HCT116 (cell line): ENCODE data around the gene TIMM17B. TPM values are rescaled to one million over a fixed set of nuclear protein-coding genes. Genes with fewer than 3 reads are reported as not detected.
A peak's percentile ranks its signal among the peaks of the same experiment; 100 is the strongest.

Experiments
- ATAC-seq: fragments of 200-7000 bp; cut with Tn5 transposase; 2 replicates; pipeline ENCODE4 v1.9.1; 2020; ENCODE audit warnings: mild to moderate bottlenecking, moderate library complexity
- BruUV-seq: library from RNA; stranded (reverse); fragments of 400-500 nt; replicated peaks from 2 replicates; lab custom pipeline; 2021; lab: Mats Ljungman, UMichigan
- CTCF ChIA-PET: fragments of 300-600 bp; sonication (Branson Sonifier 250); formaldehyde crosslinking; loops from one replicate; lab custom pipeline; 2021; ENCODE audit warnings: antibody characterized with exemption; lab: Charles Lee
- POLR2A ChIA-PET: fragments of 300-600, 350-600 bp; sonication (Branson Sonifier 250); formaldehyde crosslinking; loops from one replicate; lab custom pipeline; 2021; ENCODE audit warnings: antibody characterized with exemption; lab: Charles Lee
- RAD21 ChIA-PET, 2 experiments: fragments of 300-600 bp; sonication (Branson Sonifier 250); formaldehyde crosslinking; loops; one replicate each; lab custom pipeline; 2023; ENCODE audit warnings: low total read pairs in 2 of 2; ENCODE audit not compliant: uncharacterized antibody in 2 of 2, unreplicated experiment in 2 of 2, low non-redundant PET in 1 of 2; lab: Charles Lee
- DNase-seq: peaks from one replicate; pipeline ENCODE4 v3.0.0-alpha.2; 2010; ENCODE audit warnings: low read depth, low spot score
- H2AFZ ChIP-seq: fragments of 200-600 bp; shearing (Covaris generic), sonication (generic); 2 replicates; pipeline ENCODE4 v1.6.1; 2017; ENCODE audit warnings: low read depth, mixed run types, mixed read lengths, antibody characterized with exemption, low read length; ENCODE audit not compliant: poor library complexity, severe bottlenecking
- H3K27ac ChIP-seq: 2 replicates; pipeline ENCODE4 v1.5.1; 2012; ENCODE audit warnings: low read depth, low read length
- H3K27me3 ChIP-seq: fragments of 200-600 bp; sonication (generic); 2 replicates; pipeline ENCODE4 v1.6.1; 2016; ENCODE audit warnings: mixed run types, low read length, mixed read lengths; ENCODE audit not compliant: insufficient read depth
- H3K36me3 ChIP-seq, 2 experiments: fragments of 200-500 bp in 1 of 2; fragments of 200-600 bp in 1 of 2; sonication (Bioruptor generic) in 1 of 2; sonication (generic) in 1 of 2; 2 replicates each; pipeline versions ENCODE4 v1.5.1 to v1.6.1; 2014 to 2016; ENCODE audit warnings: low read length in 2 of 2, inconsistent platforms in 1 of 2, mixed read lengths in 1 of 2, mixed run types in 1 of 2; ENCODE audit not compliant: insufficient read depth in 2 of 2, control insufficient read depth in 1 of 2
- H3K4me1 ChIP-seq, 2 experiments: fragments of 200-600 bp in 1 of 2; sonication (generic) in 1 of 2; 2 replicates each; pipeline versions ENCODE4 v1.5.1 to v1.6.1; 2012 to 2017; ENCODE audit warnings: low read length in 2 of 2, inconsistent platforms in 1 of 2, mild to moderate bottlenecking in 1 of 2, mixed read lengths in 1 of 2, mixed run types in 1 of 2, moderate library complexity in 1 of 2; ENCODE audit not compliant: insufficient read depth in 2 of 2, control insufficient read depth in 1 of 2
- H3K4me2 ChIP-seq: fragments of 200-600 bp; sonication (generic); 2 replicates; pipeline ENCODE4 v1.6.1; 2017; ENCODE audit warnings: mixed run types, low read length, mixed read lengths
- H3K4me3 ChIP-seq, 2 experiments: fragments of 200-600 bp in 1 of 2; sonication (generic) in 1 of 2; replicated peaks in 1 of 2; 2 replicates each; pipeline ENCODE4 v1.5.1; 2011 to 2016; ENCODE audit warnings: low read length in 2 of 2, control low read depth in 1 of 2, low read depth in 1 of 2, mild to moderate bottlenecking in 1 of 2, mixed read lengths in 1 of 2, mixed run types in 1 of 2
- H3K79me2 ChIP-seq: fragments of 200-600 bp; sonication (generic); 2 replicates; pipeline ENCODE4 v1.6.1; 2017; ENCODE audit warnings: mild to moderate bottlenecking, mixed run types, low read length, moderate library complexity, mixed read lengths; ENCODE audit not compliant: insufficient read depth
- H3K9ac ChIP-seq: fragments of 200-600 bp; sonication (generic); 2 replicates; pipeline ENCODE4 v1.6.1; 2016; ENCODE audit warnings: low read length, mixed read lengths
- H3K9me2 ChIP-seq: fragments of 200-600 bp; sonication (generic), shearing (Covaris generic); 2 replicates; pipeline ENCODE4 v1.6.1; 2017; ENCODE audit warnings: mixed run types, mild to moderate bottlenecking, moderate library complexity; ENCODE audit not compliant: insufficient read depth
- H3K9me3 ChIP-seq, 2 experiments: fragments of 200-500 bp in 1 of 2; fragments of 200-600 bp in 1 of 2; sonication (Bioruptor generic) in 1 of 2; sonication (generic) in 1 of 2; 2 replicates each; pipeline ENCODE4 v1.6.1; 2014 to 2017; ENCODE audit warnings: low read length in 2 of 2, mixed read lengths in 2 of 2, inconsistent platforms in 1 of 2, low read depth in 1 of 2, mild to moderate bottlenecking in 1 of 2, mixed run types in 1 of 2, moderate library complexity in 1 of 2; ENCODE audit not compliant: control insufficient read depth in 1 of 2, insufficient read depth in 1 of 2
- H4K20me1 ChIP-seq: fragments of 200-600 bp; sonication (generic), shearing (Covaris generic); 2 replicates; pipeline ENCODE4 v1.6.1; 2017; ENCODE audit warnings: mixed run types, mild to moderate bottlenecking, moderate library complexity; ENCODE audit not compliant: insufficient read depth
- CBX3 ChIP-seq: IDR thresholded peaks from 2 replicates; pipeline ENCODE4 v1.6.1; 2012; ENCODE audit warnings: low read depth
- CTCF ChIP-seq, 3 experiments: fragments of 200-600 bp in 1 of 3; sonication (generic) in 1 of 3; IDR thresholded peaks in 2 of 3; conservative IDR thresholded peaks in 1 of 3; 2 replicates each; pipeline ENCODE4 v1.5.1; 2012 to 2017; ENCODE audit warnings: low read depth in 2 of 3, low read length in 2 of 3, antibody characterized with exemption in 1 of 3, borderline replicate concordance in 1 of 3, control low read depth in 1 of 3, mild to moderate bottlenecking in 1 of 3, mixed read lengths in 1 of 3, mixed run types in 1 of 3, moderate library complexity in 1 of 3; ENCODE audit not compliant: insufficient read depth in 1 of 3
- RAD21 ChIP-seq: IDR thresholded peaks from 2 replicates; pipeline ENCODE4 v1.6.1; 2012; ENCODE audit warnings: low read depth, mild to moderate bottlenecking
- SP1 ChIP-seq: IDR thresholded peaks from 2 replicates; pipeline ENCODE4 v1.6.1; 2012; ENCODE audit warnings: low read depth
- SRF ChIP-seq: IDR thresholded peaks from 2 replicates; pipeline ENCODE4 v1.6.1; 2012; ENCODE audit warnings: low read depth
- TCF7L2 ChIP-seq: IDR thresholded peaks from 2 replicates; pipeline ENCODE4 v1.7.0; 2011; ENCODE audit warnings: borderline replicate concordance, inconsistent platforms; ENCODE audit not compliant: insufficient read depth, insufficient read length; ENCODE audit errors: extremely low read depth
- ZFX ChIP-seq: fragments of 450-650 bp; IDR thresholded peaks from 2 replicates; pipeline ENCODE4 v1.6.1; 2017
- intact Hi-C: fragments of 100-400 bp; cut with micrococcal nuclease; formaldehyde crosslinking; loops from 2 replicates; pipeline ENCODE4 v1.10.0; 2022
- total RNA-seq: library from RNA; stranded (reverse); gene quantifications from one replicate; pipeline ENCODE4 v1.2.1, GENCODE V29; 2021; ENCODE audit not compliant: unreplicated experiment

TIMM17B gene
- total RNA-seq, 1 experiment from 2014 or later = 41.7 TPM

- TF ChIP-seq CTCF (IDR thresholded peaks at IDR 0.05 in 2 of 3, conservative IDR thresholded peaks at IDR 0.05 in 1 of 3; ENCODE audit: borderline replicate concordance in 1 of 3, insufficient read depth in 1 of 3, low read depth in 2 of 3, low read length in 2 of 3) (no peak), TCF7L2 (no peak), SRF (no peak), ZFX (peak; percentile 24; the same call in 1 of the 2 replicates)
- TF ChIP-seq, all 23 proteins: peak for 4
Observed at GRCh38 chrX:48897625-48898306, at the start of gene TIMM17B, which contains the start of gene PQBP1 (continued).

- RAD21 ChIA-PET = no interaction called here
- no TSS peak for BruUV-seq
- Histone ChIP-seq H3K27me3 (no peaks in the 10 kb centered on the region), H3K9me2 (no peaks in the 10 kb centered on the region), H3K9ac (no peak overlapping the region), H3K4me1 (no peaks in the 10 kb centered on the region), H3K9me3 (no peaks in the 10 kb centered on the region), H3K79me2 (peaks cover 46% of the 10 kb centered on the region), H3K4me2 (no peak overlapping the region), H4K20me1 (no peaks in the 10 kb centered on the region), H3K4me3 (no peak overlapping the region), H3K27ac (no peak overlapping the region), H3K36me3 (peaks cover 0 to 5% of the 10 kb centered on the region in 2 experiments; a peak in 2 of 4 replicates), H2AFZ (no peak overlapping the region)
- DNase-seq (peak; percentile 6), ATAC-seq (peak; percentile 92)
- intact Hi-C loops = loop anchor here (5.0 kb wide), 1 partner anchor 298 kb away; no protein-coding TSS in a partner anchor
- POLR2A ChIA-PET = no interaction called here
- no peak for TF ChIP-seq CBX3
- peak; percentile 59 for TF ChIP-seq RAD21
- no peak for TF ChIP-seq SP1
- peak; percentile 42 to 77 (median 62); a peak in 5 of 6 replicates for TF ChIP-seq CTCF (IDR thresholded peaks at IDR 0.05 in 2 of 3, conservative IDR thresholded peaks at IDR 0.05 in 1 of 3; ENCODE audit: borderline replicate concordance in 1 of 3, insufficient read depth in 1 of 3, low read depth in 2 of 3, low read length in 2 of 3)
- CTCF ChIA-PET = no interaction called here
Observed at GRCh38 chrX:48945517-48946348, 48.2 kb upstream of the TIMM17B start.
